Liver (tissue), 9 donors: ENCODE measurements around the gene LSM14B. TPM values are rescaled to one million over a fixed set of nuclear protein-coding genes. Genes with fewer than 3 reads are reported as not detected.

Experiments
- DNase-seq: peaks from one replicate; pipeline ENCODE4 v3.0.0-alpha.2; 2017; ENCODE audit warnings: low spot score
- H3K27ac ChIP-seq, 2 donors: one replicate each; pipeline ENCODE4 v1.7.0; 2013; ENCODE audit warnings: inconsistent platforms in 2 of 2, low read length in 2 of 2, control low read depth in 1 of 2, low read depth in 1 of 2, mild to moderate bottlenecking in 1 of 2
- H3K27me3 ChIP-seq, 4 donors: one replicate each; pipeline versions ENCODE4 v1.6.1 to v1.7.0; 2013; ENCODE audit warnings: low read length in 3 of 4, inconsistent platforms in 1 of 4, mild to moderate bottlenecking in 1 of 4, moderate library complexity in 1 of 4; ENCODE audit not compliant: control insufficient read depth in 4 of 4, insufficient read depth in 4 of 4
- H3K36me3 ChIP-seq, 4 donors: one replicate each; pipeline versions ENCODE4 v1.6.1 to v1.7.0; 2013; ENCODE audit warnings: low read length in 3 of 4, mild to moderate bottlenecking in 3 of 4, low read depth in 1 of 4, moderate library complexity in 1 of 4; ENCODE audit not compliant: control insufficient read depth in 4 of 4, insufficient read depth in 3 of 4
- H3K4me1 ChIP-seq, 4 donors: one replicate each; pipeline versions ENCODE4 v1.6.1 to v1.7.0; 2013; ENCODE audit warnings: low read length in 3 of 4, mild to moderate bottlenecking in 3 of 4, moderate library complexity in 1 of 4; ENCODE audit not compliant: control insufficient read depth in 4 of 4, insufficient read depth in 4 of 4
- H3K4me3 ChIP-seq, 3 donors: one replicate each; pipeline versions ENCODE4 v1.6.1 to v1.7.0; 2013; ENCODE audit warnings: low read length in 3 of 3, control low read depth in 1 of 3, low read depth in 1 of 3, mild to moderate bottlenecking in 1 of 3
- H3K9ac ChIP-seq, 2 donors: one replicate each; pipeline ENCODE4 v1.7.0; 2013; ENCODE audit warnings: low read length in 2 of 2, mild to moderate bottlenecking in 2 of 2, moderate library complexity in 2 of 2, control low read depth in 1 of 2, low read depth in 1 of 2
- H3K9me3 ChIP-seq, 4 donors: one replicate each; pipeline versions ENCODE4 v1.6.1 to v1.7.0; 2013; ENCODE audit warnings: low read length in 3 of 4; ENCODE audit not compliant: control insufficient read depth in 4 of 4
- ATF3 ChIP-seq: IDR thresholded peaks from 2 replicates; pipeline ENCODE4 v1.6.1; 2016; ENCODE audit warnings: antibody characterized with exemption
- CTCF ChIP-seq: fragments of 150-350 bp; IDR thresholded peaks from 2 replicates; pipeline ENCODE4 v1.5.1; 2017; ENCODE audit warnings: improper control_type of control experiment, low read depth, low read length; ENCODE audit not compliant: missing input control
- EGR1 ChIP-seq, 2 donors: IDR thresholded peaks; 2 replicates each; pipeline ENCODE4 v1.6.1; 2016 to 2018; ENCODE audit warnings: antibody characterized with exemption in 2 of 2, low read depth in 2 of 2
- FOXA1 ChIP-seq: IDR thresholded peaks from 2 replicates; pipeline ENCODE4 v1.6.1; 2016; ENCODE audit warnings: antibody characterized with exemption
- FOXA2 ChIP-seq: IDR thresholded peaks from 2 replicates; pipeline ENCODE4 v1.6.1; 2016; ENCODE audit warnings: antibody characterized with exemption
- GABPA ChIP-seq, 2 donors: IDR thresholded peaks in 1 of 2; conservative IDR thresholded peaks in 1 of 2; 2 replicates each; pipeline ENCODE4 v1.6.1; 2016; ENCODE audit warnings: antibody characterized with exemption in 2 of 2, mild to moderate bottlenecking in 1 of 2, moderate library complexity in 1 of 2
- HNF4A ChIP-seq, 2 donors: conservative IDR thresholded peaks; 2 replicates each; pipeline ENCODE4 v1.6.1; 2016; ENCODE audit warnings: antibody characterized with exemption in 2 of 2, mild to moderate bottlenecking in 2 of 2
- HNF4G ChIP-seq: IDR thresholded peaks from 2 replicates; pipeline ENCODE4 v1.6.1; 2016; ENCODE audit warnings: antibody characterized with exemption
- JUND ChIP-seq, 2 donors: IDR thresholded peaks; 2 replicates each; pipeline ENCODE4 v1.6.1; 2016; ENCODE audit warnings: antibody characterized with exemption in 2 of 2
- MAX ChIP-seq: IDR thresholded peaks from 2 replicates; pipeline ENCODE4 v1.6.1; 2016; ENCODE audit warnings: antibody characterized with exemption
- NR2F2 ChIP-seq: IDR thresholded peaks from 2 replicates; pipeline ENCODE4 v1.6.1; 2016; ENCODE audit warnings: antibody characterized with exemption
- RAD21 ChIP-seq, 2 donors: IDR thresholded peaks; 2 replicates each; pipeline ENCODE4 v1.6.1; 2016; ENCODE audit warnings: antibody characterized with exemption in 2 of 2, mild to moderate bottlenecking in 2 of 2
- REST ChIP-seq: IDR thresholded peaks from 2 replicates; pipeline ENCODE4 v1.6.1; 2016; ENCODE audit warnings: antibody characterized with exemption, mild to moderate bottlenecking
- RXRA ChIP-seq, 2 donors: IDR thresholded peaks; 2 replicates each; pipeline ENCODE4 v1.6.1; 2017 to 2018; ENCODE audit warnings: antibody characterized with exemption in 2 of 2, mild to moderate bottlenecking in 1 of 2
- SP1 ChIP-seq: IDR thresholded peaks from 2 replicates; pipeline ENCODE4 v1.6.1; 2018; ENCODE audit warnings: antibody characterized with exemption, mild to moderate bottlenecking
- TAF1 ChIP-seq: conservative IDR thresholded peaks from 2 replicates; pipeline ENCODE4 v1.6.1; 2016; ENCODE audit warnings: antibody characterized with exemption, mild to moderate bottlenecking
- YY1 ChIP-seq: IDR thresholded peaks from 2 replicates; pipeline ENCODE4 v1.6.1; 2016; ENCODE audit warnings: antibody characterized with exemption, mild to moderate bottlenecking
- ZBTB33 ChIP-seq: IDR thresholded peaks from 2 replicates; pipeline ENCODE4 v1.6.1; 2016; ENCODE audit warnings: antibody characterized with exemption
- WGBS: extraction: QIAGEN DNeasy Blood & Tissue Kit; methylation state at CpG from one replicate; pipeline ENCODE4 v1.1.7; 2013; 5-methylcytosine and 5-hydroxymethylcytosine counted together
- polyA plus RNA-seq, 2 donors: library from polyadenylated mRNA; stranded (reverse) in 1 of 2; unstranded in 1 of 2; fragments of 200-250 nt in 1 of 2; fragments of >200 nt in 1 of 2; fragmentation: Nextera tagmentation in 1 of 2; extraction: Ambion mirVana in 1 of 2; gene quantifications; one replicate each; pipeline versions ENCODE4 v1.2.1 to v1.2.3, GENCODE V29; 2013 to 2015
- total RNA-seq, 2 donors: library from RNA; depleted of rRNA; stranded (reverse); fragments of >200 nt; gene quantifications; one replicate each; pipeline ENCODE4 v1.2.3, GENCODE V29; 2014
- donor health status: healthy.
- donor health status: healthy.
- donor health status: healthy.
- donor health status: healthy.
- donor health status: healthy.

LSM14B gene
- total and polyA plus RNA-seq, 4 donors = 0.99 to 15.9 (median 13.3) TPM

GRCh38 chr20:62119591-62120364 lies 2.5 kb upstream of the LSM14B start:
- H3K9ac ChIP-seq = no peak overlapping the region
- peaks cover 0 to 16% (median 12%) of the 10 kb centered on the region in 4 donors for H3K4me1 ChIP-seq
- H3K4me3 ChIP-seq = no peak overlapping the region
- no peak overlapping the region for H3K27ac ChIP-seq
- DNase-seq = no peak
- H3K36me3 ChIP-seq = no peaks in the 10 kb centered on the region
- no peaks in the 10 kb centered on the region for H3K27me3 ChIP-seq
- TF ChIP-seq MAX = no peak
- TF ChIP-seq RXRA (IDR thresholded peaks at IDR 0.05) = no peak
- TF ChIP-seq SP1 = no peak
- no peak for TF ChIP-seq FOXA2
- TF ChIP-seq HNF4G = no peak
- TF ChIP-seq EGR1 (IDR thresholded peaks at IDR 0.05; ENCODE audit: low read depth in 2 of 2) = no peak
- TF ChIP-seq YY1 = no peak
- TF ChIP-seq TAF1 = no peak
- no peak for TF ChIP-seq NR2F2
- TF ChIP-seq HNF4A (conservative IDR thresholded peaks at IDR 0.05) = no peak
- no peak for TF ChIP-seq REST
- no peak for TF ChIP-seq JUND (IDR thresholded peaks at IDR 0.05)
- no peak for TF ChIP-seq ATF3
- TF ChIP-seq FOXA1 = no peak
- no peak for TF ChIP-seq CTCF
- TF ChIP-seq ZBTB33 = no peak
- TF ChIP-seq RAD21 (IDR thresholded peaks at IDR 0.05) = no peak
- no peak for TF ChIP-seq GABPA (IDR thresholded peaks at IDR 0.05 in 1 of 2, conservative IDR thresholded peaks at IDR 0.05 in 1 of 2)
- 80% methylated on average over 10 of the region's 10 CpGs for WGBS
- peaks cover 0 to 4% (median 2%) of the 10 kb centered on the region in 4 donors for H3K9me3 ChIP-seq
